Stimulated activated CD4-positive, alpha-beta T cell treated with anti-CD3 and anti-CD28 coated beads, TNF-alpha, amount 100 ng/mL, for 48 hours (primary cell): Measurements from ENCODE around the gene ZNF440.

Experiments used
- DNase-seq, 3 donors: peaks; one replicate each; pipeline ENCODE4 v3.0.0-alpha.2; 2020; ENCODE audit warnings: low read depth in 3 of 3

ZNF440 gene

GRCh38 chr19:11882606-11883005, 68.5 kb downstream of the ZNF440 start:
- no peak for DNase-seq
